Measurements from ENCODE around the gene NTM.

The NTM gene

GRCh38 chr11:131572423-131572822, 202.0 kb downstream of the NTM start:
- no peak for DNase-seq

DNA sequence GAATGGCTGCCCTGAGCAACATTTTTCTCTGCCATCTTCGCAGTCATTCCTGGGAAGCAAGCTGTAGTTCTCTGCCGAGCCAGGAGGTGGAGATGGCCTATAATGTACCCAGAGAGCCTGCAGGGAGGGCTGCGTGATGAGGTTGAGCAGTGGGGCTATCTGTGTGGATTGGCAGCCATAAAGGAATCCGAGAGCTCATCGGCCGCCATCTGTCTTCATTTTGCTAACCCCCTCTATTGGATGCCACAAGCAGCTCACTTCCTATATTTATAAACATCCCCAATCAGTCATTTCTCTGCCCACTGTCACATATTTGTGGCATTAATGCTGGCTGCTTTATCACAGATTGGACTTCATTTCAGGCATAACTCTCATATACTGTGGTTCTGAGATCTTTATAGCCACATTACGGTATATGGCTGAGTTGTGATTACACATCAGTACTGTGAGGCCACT, 209.5 kb downstream of the NTM start:
- DNase-seq = no peak

DNA sequence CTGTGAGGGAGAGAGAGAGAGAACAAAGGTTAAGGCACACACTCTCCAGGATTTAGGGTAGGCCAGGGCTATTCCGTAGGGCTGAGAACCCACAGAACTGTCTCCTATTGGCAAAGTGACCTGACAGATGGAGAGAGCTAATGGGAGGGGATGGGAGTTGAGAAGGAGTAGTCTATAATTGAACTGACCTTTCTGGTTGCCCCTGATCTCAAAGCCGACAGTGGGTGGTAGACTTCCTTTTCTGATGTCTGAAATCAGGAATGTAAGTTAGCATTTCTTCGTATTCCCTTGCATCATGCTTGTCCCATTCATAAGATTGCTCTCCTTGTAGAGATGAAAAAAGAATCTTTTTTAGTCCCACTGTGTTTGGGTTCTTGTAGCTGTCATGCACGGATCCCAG, 210.1 kb downstream of the NTM start:
- DNase-seq = no peak

GRCh38 chr11:131581046-131581445, 210.6 kb downstream of the NTM start:
- no peak for DNase-seq

- DNase-seq = no peak
These were observed 211.7 kb downstream of the NTM start for GRCh38 chr11:131582021-131582525.

DNA sequence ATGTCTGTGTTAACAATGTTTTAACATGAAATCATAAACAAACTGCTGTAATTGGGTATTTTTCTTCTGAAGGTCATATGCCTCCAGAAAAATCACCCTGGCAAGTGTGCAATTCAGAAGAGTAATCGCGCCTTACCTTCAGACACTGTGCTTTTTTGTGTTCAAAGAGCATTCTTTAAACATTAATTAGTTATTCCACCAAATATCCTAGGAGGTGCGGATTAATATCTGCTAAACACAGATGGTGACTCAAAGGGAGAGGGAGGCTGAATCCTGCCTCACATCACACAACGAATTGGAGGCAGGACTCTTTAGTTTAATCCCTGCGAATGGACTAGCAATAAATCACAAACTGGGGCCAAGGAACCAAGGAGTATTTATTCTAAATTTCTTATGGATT, 213.0 kb downstream of the NTM start:
- DNase-seq = no peak

- DNase-seq = no peak
These were observed 213.5 kb downstream of the NTM start for GRCh38 chr11:131583938-131584337.

GRCh38 chr11:131584785-131585592, 214.6 kb downstream of the NTM start:
- DNase-seq = no peak

GRCh38 chr11:131588057-131588456, 217.6 kb downstream of the NTM start:
- no peak for DNase-seq

DNA sequence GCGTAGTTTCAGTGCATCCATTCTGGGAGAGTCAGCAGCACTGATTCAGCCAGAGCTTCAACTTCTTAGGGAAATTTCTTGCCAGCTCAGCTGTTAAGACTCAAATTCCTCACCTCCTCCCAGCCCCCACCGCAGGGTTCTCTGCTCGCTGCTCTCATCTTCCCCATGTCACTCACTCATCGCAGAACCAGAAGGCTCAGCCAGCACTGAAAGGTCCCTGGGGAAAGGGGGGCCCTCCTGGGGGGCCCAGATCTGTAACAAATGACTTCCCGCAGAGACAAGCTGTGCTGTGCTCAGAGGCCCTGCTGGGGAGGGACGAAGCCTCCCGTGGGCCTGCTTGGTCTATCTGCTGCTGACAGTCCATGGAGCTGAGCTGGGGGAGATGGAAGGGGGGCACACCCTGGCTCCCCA, 220.6 kb downstream of the NTM start:
- no peak for DNase-seq

DNA sequence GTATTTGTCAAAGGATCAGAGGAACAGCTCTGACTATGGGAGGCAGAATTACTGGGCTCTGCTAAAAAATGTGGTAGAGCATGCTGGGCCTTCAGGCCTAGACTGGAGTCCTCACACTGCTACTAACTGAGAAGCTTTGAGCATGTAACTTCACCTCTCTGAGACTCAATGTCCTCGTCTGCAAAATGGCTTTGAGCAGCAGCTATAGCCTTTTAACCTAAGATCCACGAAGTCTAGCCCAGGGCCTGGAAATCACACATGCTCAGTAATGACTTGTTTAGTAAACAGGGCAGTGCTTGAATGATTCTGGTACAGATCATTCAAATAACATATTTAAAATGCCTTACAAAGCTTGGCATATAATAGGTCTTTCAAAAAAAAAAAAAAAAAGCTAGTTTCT, 221.7 kb downstream of the NTM start:
- DNase-seq = no peak

GRCh38 chr11:131592734-131593133, 222.3 kb downstream of the NTM start:
- no peak for DNase-seq

GRCh38 chr11:131593301-131593700, 222.9 kb downstream of the NTM start:
- DNase-seq = no peak

- no peak for DNase-seq
These were observed 225.4 kb downstream of the NTM start for GRCh38 chr11:131595797-131596196.

GRCh38 chr11:131597890-131598289, 227.5 kb downstream of the NTM start:
- DNase-seq = no peak

GRCh38 chr11:131598305-131598704, 227.9 kb downstream of the NTM start:
- no peak for DNase-seq

DNA sequence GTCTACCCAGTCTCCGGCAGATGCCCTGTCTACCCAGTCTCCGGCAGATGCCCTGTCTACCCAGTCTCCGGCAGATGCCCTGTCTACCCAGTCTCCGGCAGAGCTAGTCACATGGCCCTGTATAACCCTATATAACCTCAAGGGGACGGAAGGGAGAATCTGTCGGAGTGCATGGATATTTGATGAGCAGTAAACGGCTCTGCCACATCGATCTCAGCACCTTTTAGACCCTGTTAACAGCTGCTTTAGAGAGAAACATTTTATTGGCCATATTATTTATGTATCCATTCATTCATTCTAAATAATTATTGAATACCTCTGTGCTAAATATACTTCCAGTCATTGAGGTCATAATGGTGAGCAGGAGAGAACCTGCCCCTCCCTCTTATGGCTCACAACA, 228.9 kb downstream of the NTM start:
- no peak for DNase-seq

- DNase-seq = no peak
These were observed 230.2 kb downstream of the NTM start for GRCh38 chr11:131600628-131601027.

GRCh38 chr11:131601586-131601985, 231.2 kb downstream of the NTM start:
- DNase-seq = no peak

DNA sequence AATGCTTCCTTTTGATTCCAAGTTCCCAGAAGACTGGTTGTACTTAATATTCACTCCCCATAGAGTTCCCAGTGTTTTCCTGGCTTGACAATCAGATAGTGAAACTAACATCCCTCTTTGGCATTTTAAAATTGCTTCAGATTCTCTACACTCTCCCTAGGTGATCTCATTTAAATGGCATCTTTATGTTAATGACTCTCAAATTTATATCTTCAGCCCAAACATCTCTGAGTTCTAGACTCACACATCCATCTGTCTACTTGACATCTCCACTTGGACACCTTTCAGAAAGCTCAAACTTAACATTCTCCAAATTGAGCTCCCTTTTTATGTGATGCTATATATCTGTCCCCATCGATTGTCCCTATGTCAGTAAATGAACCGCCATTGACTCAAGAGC, 232.0 kb downstream of the NTM start:
- DNase-seq = no peak

- no peak for DNase-seq
These were observed 236.5 kb downstream of the NTM start for GRCh38 chr11:131606811-131607335.

DNA sequence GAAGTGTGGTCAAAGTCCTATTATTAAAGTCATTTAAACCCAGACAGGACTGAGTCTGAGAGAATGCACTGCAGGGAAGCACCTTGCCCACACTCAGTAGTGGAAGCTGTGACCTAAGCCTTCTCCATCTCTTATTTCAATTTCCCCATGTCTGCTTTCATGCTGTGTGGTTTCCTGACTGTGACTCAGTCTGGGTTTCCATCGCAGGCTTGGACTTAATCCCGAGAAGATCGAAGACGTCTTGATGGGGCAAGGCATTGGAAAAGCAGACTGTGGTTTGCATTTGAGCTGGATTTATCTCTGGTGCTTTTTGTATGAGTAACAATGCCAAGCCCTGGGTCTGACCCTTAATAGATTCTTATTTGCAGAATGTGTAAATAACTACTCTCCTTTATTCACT, 238.9 kb downstream of the NTM start:
- no peak for DNase-seq

- no peak for DNase-seq
These were observed 239.5 kb downstream of the NTM start for GRCh38 chr11:131609921-131610320.

DNA sequence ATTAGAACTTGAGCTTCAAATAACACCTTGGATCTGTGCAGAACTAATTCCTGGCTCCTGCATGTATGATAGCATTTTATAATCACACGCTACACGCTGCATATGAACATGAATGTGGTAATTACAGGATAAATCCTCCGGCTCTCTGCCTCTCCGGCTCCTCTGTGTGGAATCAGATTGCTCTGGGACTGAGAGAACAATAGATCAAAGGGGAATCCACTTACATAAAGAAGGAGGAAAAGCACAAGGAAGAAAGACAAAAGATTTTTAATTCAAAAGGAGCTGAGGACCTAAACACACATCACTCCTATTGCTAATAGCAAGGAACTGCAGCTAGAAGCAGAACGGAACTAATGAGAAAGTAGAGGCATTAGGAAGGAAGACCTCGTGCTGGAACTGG, 240.9 kb downstream of the NTM start:
- DNase-seq = no peak

DNA sequence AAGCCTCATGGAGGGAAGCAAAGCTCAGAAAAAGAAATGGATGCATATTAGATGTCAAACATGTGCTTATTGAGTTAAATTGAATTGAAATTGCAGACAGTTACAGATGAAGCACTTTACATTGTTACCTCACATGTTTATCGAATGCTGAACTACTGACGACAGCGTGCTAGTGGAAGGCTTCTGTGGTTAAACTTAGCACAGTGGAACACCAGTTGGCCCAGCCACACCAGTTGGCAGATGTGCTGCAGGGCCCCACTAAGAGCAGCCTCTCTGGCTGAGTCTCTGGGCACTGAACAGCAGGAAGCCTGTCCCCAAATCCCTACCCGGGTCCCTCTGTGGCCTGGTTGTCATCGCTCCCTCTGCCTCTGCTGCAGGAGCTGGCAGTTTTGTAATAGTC, 242.1 kb downstream of the NTM start:
- no peak for DNase-seq

Measured in cerebellar nuclear complex (tissue), 1 donor.